Cardiac septum (tissue), 1 donor: ENCODE measurements around the gene HES1. TPM values are rescaled to one million over a fixed set of nuclear protein-coding genes. Genes with fewer than 3 reads are reported as not detected.

ENCODE experiments used
- DNase-seq: peaks from one replicate; pipeline ENCODE4 v3.0.0-alpha.2; 2020; ENCODE audit warnings: low spot score
- intact Hi-C: fragments of 100-400 bp; cut with DNase I; formaldehyde crosslinking; loops from one replicate; pipeline ENCODE4 v1.14.0; 2022
- total RNA-seq: library from RNA; stranded (reverse); fragmentation: NEBNext Ultra II Directional; extraction: Animal tissue kit (Norgen Biotek cat#: 25700); gene quantifications from one replicate; pipeline ENCODE4 v1.2.1, GENCODE V29; 2021
- donor health status: DM: no; HTN: no; CAD: no.

HES1 gene
- total RNA-seq, 1 donor from 2014 or later: 24.4 TPM

- intact Hi-C loops: no loop called here
- no peak for DNase-seq
Measured at GRCh38 chr3:194162070-194162678, 26.2 kb downstream of the HES1 start.

- DNase-seq: no peak
- intact Hi-C loops: no loop called here
Measured at GRCh38 chr3:194162817-194163584, 27.1 kb downstream of the HES1 start.

GRCh38 chr3:194163697-194164096, 27.7 kb downstream of the HES1 start:
- DNase-seq: no peak
- intact Hi-C loops: no loop called here

GRCh38 chr3:194164861-194165260, 28.9 kb downstream of the HES1 start:
- no peak for DNase-seq
- intact Hi-C loops: no loop called here

GRCh38 chr3:194165271-194166018, 29.5 kb downstream of the HES1 start:
- no peak for DNase-seq

GRCh38 chr3:194166682-194167479, 30.9 kb downstream of the HES1 start:
- DNase-seq: no peak
- intact Hi-C loops: no loop called here

More at GRCh38 chr3:194165271-194166018, 29.5 kb downstream of the HES1 start:
- intact Hi-C loops: no loop called here

- no peak for DNase-seq
- intact Hi-C loops: no loop called here
Measured at GRCh38 chr3:194167480-194168282, 31.7 kb downstream of the HES1 start.

GRCh38 chr3:194168994-194169393, 33.0 kb downstream of the HES1 start:
- DNase-seq: no peak
- intact Hi-C loops: no loop called here

- no peak for DNase-seq
- intact Hi-C loops: no loop called here
Measured at GRCh38 chr3:194169595-194169994, 33.6 kb downstream of the HES1 start.

- intact Hi-C loops: no loop called here
- DNase-seq: no peak
Measured at GRCh38 chr3:194170793-194171192, 34.8 kb downstream of the HES1 start.

- DNase-seq: no peak
- intact Hi-C loops: no loop called here
Measured at GRCh38 chr3:194174406-194174805, 38.5 kb downstream of the HES1 start.

GRCh38 chr3:194174980-194175379, 39.0 kb downstream of the HES1 start:
- DNase-seq: no peak
- intact Hi-C loops: no loop called here

GRCh38 chr3:194176274-194176991, 40.5 kb downstream of the HES1 start:
- DNase-seq: no peak
- intact Hi-C loops: no loop called here

- no peak for DNase-seq
- intact Hi-C loops: no loop called here
Measured at GRCh38 chr3:194177141-194177540, 41.2 kb downstream of the HES1 start.

- no peak for DNase-seq
- intact Hi-C loops: no loop called here
Measured at GRCh38 chr3:194178128-194178527, 42.2 kb downstream of the HES1 start.

- no peak for DNase-seq
- intact Hi-C loops: no loop called here
Measured at GRCh38 chr3:194178669-194179068, 42.7 kb downstream of the HES1 start.

GRCh38 chr3:194180570-194180969, 44.6 kb downstream of the HES1 start:
- intact Hi-C loops: no loop called here
- DNase-seq: no peak
